Colonic mucosa (tissue), 4 donors: ENCODE results near the gene OGG1. TPM values are rescaled to one million over a fixed set of nuclear protein-coding genes. Genes with fewer than 3 reads are reported as not detected.

Experiments used
- DNase-seq: peaks from one replicate; pipeline ENCODE4 v3.0.0-alpha.2; 2020
- H3K27ac ChIP-seq: fragments of 200-600 bp; one replicate; pipeline ENCODE4 v1.8.0; 2021
- H3K27me3 ChIP-seq: fragments of 200-600 bp; one replicate; pipeline ENCODE4 v1.8.0; 2021
- H3K36me3 ChIP-seq: fragments of 200-600 bp; one replicate; pipeline ENCODE4 v1.8.0; 2021
- H3K4me1 ChIP-seq: fragments of 200-600 bp; one replicate; pipeline ENCODE4 v1.8.0; 2021; ENCODE audit warnings: mild to moderate bottlenecking
- H3K4me3 ChIP-seq: fragments of 200-600 bp; one replicate; pipeline ENCODE4 v1.8.0; 2021
- H3K9ac ChIP-seq, 2 donors: one replicate each; pipeline ENCODE4 v1.7.0; 2013; ENCODE audit warnings: control low read depth in 2 of 2, low read depth in 2 of 2, low read length in 2 of 2
- H3K9me3 ChIP-seq: fragments of 200-600 bp; one replicate; pipeline ENCODE4 v1.8.0; 2021
- intact Hi-C: fragments of 100-400 bp; cut with DNase I; formaldehyde crosslinking; loops from one replicate; pipeline ENCODE4 v1.14.1; 2022
- total RNA-seq, 2 donors: library from RNA; stranded (reverse); fragmentation: NEBNext Ultra II Directional in 1 of 2; extraction: Animal tissue kit (Norgen Biotek cat#: 25700) in 1 of 2; gene quantifications; one replicate each; pipeline ENCODE4 v1.2.1, GENCODE V29; 2021
- TF ChIP-seq, protein P1 (sequence below): fragments of 200-600 bp; IDR thresholded peaks from one replicate; pipeline ENCODE4 v1.8.0; 2022; ENCODE audit warnings: antibody characterized with exemption, mild to moderate bottlenecking
- donor health status: healthy.
- donor health status: DM: no; HTN: no; CAD: no.
- donor health status: DM: no; HTN: no; CAD: no.

The OGG1 gene
- total RNA-seq, 2 donors from 2014 or later = 19.1 to 24.9 TPM

DNA sequence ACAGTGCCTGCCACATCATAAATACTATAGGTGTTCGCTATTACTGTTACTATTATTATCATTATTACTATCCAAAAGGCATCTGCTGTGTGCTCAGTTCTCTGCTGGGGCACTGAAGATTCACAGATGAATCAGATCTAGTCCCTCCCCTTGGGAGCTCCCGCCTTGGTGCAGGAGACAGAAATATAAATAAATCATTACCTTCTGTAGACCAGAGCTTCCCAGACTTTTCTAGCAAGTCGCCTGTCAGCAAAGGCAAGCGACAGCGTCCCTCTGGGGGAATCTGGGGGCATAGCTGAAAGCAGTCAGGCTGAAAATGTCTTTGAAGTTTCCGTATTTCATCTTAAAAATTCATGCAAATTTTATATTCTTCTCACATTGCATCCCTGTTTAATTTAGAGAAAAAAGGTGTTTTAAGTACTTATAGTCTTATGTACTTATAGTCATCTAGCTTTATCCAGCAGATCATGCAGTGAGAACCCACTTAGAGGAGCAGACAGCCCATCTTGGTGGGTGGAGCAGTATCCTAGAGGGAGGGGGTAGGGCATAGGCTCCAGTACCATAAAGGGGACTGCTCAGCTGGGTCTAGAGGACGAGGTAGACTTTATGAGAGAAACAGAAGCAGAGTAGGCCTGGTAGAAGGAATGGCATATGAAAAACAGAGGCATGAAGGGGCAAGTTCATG lies 28.6 kb upstream of the OGG1 start:
- Histone ChIP-seq H3K27ac (no peak overlapping the region), H3K4me3 (no peak overlapping the region), H3K27me3 (no peaks in the 10 kb centered on the region), H3K36me3 (no peaks in the 10 kb centered on the region), H3K4me1 (no peaks in the 10 kb centered on the region), H3K9ac (no peak overlapping the region), H3K9me3 (no peaks in the 10 kb centered on the region)
- no peak for DNase-seq
- TF ChIP-seq, protein P1, sequence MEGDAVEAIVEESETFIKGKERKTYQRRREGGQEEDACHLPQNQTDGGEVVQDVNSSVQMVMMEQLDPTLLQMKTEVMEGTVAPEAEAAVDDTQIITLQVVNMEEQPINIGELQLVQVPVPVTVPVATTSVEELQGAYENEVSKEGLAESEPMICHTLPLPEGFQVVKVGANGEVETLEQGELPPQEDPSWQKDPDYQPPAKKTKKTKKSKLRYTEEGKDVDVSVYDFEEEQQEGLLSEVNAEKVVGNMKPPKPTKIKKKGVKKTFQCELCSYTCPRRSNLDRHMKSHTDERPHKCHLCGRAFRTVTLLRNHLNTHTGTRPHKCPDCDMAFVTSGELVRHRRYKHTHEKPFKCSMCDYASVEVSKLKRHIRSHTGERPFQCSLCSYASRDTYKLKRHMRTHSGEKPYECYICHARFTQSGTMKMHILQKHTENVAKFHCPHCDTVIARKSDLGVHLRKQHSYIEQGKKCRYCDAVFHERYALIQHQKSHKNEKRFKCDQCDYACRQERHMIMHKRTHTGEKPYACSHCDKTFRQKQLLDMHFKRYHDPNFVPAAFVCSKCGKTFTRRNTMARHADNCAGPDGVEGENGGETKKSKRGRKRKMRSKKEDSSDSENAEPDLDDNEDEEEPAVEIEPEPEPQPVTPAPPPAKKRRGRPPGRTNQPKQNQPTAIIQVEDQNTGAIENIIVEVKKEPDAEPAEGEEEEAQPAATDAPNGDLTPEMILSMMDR = no peak
- intact Hi-C loops = no loop called here

DNA sequence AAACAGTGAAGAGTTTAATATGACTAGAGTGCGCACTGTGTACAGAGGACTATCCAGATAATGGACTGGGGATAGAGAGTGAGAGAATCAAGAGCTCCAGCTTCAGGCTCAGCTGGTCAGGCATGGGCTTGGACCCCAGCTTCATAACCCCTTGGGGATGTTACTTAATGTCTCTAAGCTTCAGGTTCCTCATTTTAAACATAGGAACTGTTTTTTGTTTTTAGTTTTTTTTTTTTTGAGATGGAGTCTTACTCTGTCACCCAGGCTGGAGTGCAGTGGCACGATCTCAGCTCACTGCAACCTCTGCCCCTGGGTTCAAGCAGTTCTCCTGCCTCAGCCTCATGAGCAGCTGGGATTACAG lies 28.1 kb upstream of the OGG1 start:
- no peaks in the 10 kb centered on the region for H3K36me3 ChIP-seq
- no peak overlapping the region for H3K9ac ChIP-seq
- H3K4me1 ChIP-seq = no peaks in the 10 kb centered on the region
- no peak overlapping the region for H3K4me3 ChIP-seq
- H3K27me3 ChIP-seq = no peaks in the 10 kb centered on the region
- intact Hi-C loops = no loop called here
- DNase-seq = no peak
- TF ChIP-seq, protein P1 = no peak
- H3K27ac ChIP-seq = no peak overlapping the region
- H3K9me3 ChIP-seq = no peaks in the 10 kb centered on the region

DNA sequence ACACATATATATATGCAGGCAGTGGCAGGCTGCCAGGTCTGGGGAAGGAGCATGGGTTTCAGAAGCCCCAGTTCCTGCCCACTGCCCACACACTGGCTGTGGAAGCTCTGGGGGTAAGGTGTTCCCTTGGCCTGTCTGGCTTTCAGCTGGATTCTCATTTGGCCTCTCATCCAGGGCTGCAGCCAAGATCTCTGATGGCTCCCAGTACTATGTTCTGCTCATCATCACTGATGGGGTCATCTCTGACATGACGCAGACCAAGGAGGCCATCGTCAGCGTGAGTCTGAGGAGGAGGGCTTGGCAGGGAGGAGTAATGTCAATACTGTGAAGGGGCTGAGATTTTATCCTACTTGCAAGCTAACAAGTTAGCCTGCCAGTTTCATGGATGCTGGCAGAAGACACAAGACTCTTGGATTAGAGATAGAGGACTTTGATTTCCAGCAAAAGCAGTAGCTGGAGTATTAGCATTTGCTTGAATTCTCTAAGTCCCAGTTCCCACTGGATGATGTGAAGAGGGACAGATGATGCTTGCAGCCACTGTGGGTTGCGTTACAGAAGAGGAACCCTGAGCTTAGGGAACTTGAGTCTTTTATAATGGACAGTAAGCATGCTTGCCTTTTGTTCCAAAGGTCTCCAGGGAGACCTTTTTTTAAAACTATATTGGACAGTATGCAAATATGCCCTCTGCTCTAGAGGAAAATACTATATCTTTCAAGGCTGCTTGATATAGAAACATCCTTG lies 23.8 kb upstream of the OGG1 start:
- Histone ChIP-seq H3K27me3 (no peaks in the 10 kb centered on the region), H3K36me3 (no peaks in the 10 kb centered on the region), H3K9ac (no peak overlapping the region), H3K9me3 (no peaks in the 10 kb centered on the region), H3K4me1 (peaks cover 4% of the 10 kb centered on the region), H3K27ac (no peak overlapping the region), H3K4me3 (no peak overlapping the region)
- intact Hi-C loops = no loop called here
- DNase-seq = no peak
- TF ChIP-seq, protein P1 = no peak

DNA sequence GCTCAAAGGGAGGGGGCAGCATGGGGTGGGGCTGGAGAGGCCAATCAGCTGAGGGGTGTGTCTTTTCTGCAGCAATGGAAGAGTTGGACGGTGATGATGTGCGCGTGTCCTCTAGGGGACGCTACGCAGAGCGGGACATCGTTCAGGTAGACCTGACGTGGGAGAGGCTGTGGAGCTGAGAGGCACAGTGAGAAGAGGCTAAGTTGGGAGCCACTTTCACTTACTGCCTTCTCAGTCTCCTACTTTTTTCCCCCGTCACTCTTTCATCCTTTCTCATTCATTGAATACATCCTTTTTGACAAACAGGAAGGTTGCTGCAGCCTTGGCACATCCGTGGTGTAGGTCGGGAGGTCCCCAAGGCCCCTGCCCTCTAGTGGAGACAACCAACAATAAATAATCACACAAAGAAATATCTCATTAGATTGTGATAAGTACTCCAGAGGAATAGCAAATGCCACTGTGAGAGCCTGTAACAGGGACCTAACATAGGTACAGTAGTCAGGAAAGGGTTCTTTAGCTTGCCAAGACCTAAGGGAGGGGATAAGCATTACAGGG lies 22.6 kb upstream of the OGG1 start:
- Histone ChIP-seq H3K9ac (no peak overlapping the region), H3K4me3 (no peak overlapping the region), H3K36me3 (no peaks in the 10 kb centered on the region), H3K27ac (no peak overlapping the region), H3K4me1 (peaks cover 4% of the 10 kb centered on the region), H3K27me3 (no peaks in the 10 kb centered on the region), H3K9me3 (no peaks in the 10 kb centered on the region)
- intact Hi-C loops = no loop called here
- DNase-seq = no peak
- TF ChIP-seq, protein P1 = peak; percentile 17

DNA sequence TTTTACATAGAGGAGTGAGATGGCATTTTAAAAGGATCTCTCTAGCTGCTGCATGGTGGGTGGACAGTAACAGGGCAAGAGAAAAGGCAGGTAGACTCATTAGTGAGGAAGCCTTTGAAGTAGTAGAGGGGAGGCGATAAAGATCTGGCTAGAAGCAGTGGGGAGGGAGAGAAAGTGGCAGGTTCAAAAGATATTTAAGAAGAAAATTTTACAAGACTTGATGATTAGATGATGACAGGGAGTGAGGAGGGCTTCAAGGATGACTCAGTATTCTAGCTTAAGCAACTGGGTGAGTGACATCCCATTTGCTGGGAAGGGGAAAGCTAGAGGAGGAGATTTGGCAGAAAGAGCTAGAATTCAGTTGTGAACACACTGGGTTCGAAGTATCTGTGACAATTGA lies 22.0 kb upstream of the OGG1 start:
- DNase-seq = no peak
- intact Hi-C loops = no loop called here
- Histone ChIP-seq H3K9ac (no peak overlapping the region), H3K36me3 (no peaks in the 10 kb centered on the region), H3K27ac (no peak overlapping the region), H3K9me3 (no peaks in the 10 kb centered on the region), H3K4me3 (no peak overlapping the region), H3K27me3 (no peaks in the 10 kb centered on the region), H3K4me1 (peaks cover 10% of the 10 kb centered on the region)
- TF ChIP-seq, protein P1 = no peak
